ENCODE measurements around the gene PCGF5.

GRCh38 chr10:91317541-91317940, 97.1 kb downstream of the PCGF5 start:
- TF ChIP-seq CTCF (IDR thresholded peaks at IDR 0.05) (no peak), POLR2A (IDR thresholded peaks at IDR 0.05) (no peak)

Data from heart left ventricle (tissue), 13 donors.